B cell (primary cell): ENCODE measurements around the gene OPN5.

Experiments
- EZH2 ChIP-seq: IDR thresholded peaks from 2 replicates; pipeline ENCODE4 v1.6.1; 2012; ENCODE audit warnings: borderline replicate concordance, low read depth, mild to moderate bottlenecking, moderate library complexity, low read length; ENCODE audit not compliant: insufficient read depth, poor library complexity, severe bottlenecking
- TF ChIP-seq, protein P1 (sequence below): fragments of 200-600 bp; IDR thresholded peaks from one replicate; pipeline ENCODE4 v1.8.0; 2022; ENCODE audit warnings: antibody characterized with exemption, mild to moderate bottlenecking

DNA sequence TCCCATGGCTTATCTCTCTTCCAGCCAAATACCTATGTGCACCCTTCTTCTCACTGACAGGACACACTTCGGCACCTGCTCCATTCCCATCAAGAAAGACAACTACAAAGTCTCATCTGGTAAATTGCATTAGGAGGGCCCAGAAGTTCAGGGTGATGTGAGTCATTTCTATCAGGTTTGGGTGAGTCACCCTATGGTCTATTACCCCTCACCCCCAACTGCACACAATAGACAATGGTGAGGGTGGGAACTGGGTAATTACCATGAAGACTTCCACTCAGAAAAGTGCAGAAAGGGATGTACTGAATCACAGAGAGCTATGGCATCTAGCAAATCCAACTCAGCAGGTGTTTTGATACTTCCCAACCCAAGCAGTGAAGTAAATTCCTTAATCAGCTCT lies 54.8 kb downstream of the OPN5 start:
- TF ChIP-seq, protein P1, sequence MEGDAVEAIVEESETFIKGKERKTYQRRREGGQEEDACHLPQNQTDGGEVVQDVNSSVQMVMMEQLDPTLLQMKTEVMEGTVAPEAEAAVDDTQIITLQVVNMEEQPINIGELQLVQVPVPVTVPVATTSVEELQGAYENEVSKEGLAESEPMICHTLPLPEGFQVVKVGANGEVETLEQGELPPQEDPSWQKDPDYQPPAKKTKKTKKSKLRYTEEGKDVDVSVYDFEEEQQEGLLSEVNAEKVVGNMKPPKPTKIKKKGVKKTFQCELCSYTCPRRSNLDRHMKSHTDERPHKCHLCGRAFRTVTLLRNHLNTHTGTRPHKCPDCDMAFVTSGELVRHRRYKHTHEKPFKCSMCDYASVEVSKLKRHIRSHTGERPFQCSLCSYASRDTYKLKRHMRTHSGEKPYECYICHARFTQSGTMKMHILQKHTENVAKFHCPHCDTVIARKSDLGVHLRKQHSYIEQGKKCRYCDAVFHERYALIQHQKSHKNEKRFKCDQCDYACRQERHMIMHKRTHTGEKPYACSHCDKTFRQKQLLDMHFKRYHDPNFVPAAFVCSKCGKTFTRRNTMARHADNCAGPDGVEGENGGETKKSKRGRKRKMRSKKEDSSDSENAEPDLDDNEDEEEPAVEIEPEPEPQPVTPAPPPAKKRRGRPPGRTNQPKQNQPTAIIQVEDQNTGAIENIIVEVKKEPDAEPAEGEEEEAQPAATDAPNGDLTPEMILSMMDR, result no peak
- no peak for TF ChIP-seq EZH2
